H1 (cell line): ENCODE data around the gene GPRIN1. TPM values are rescaled to one million over a fixed set of nuclear protein-coding genes. Genes with fewer than 3 reads are reported as not detected.

Source experiments
- CTCF ChIA-PET: fragments of 300-600 bp; sonication (Branson Sonifier 250); formaldehyde crosslinking; loops from one replicate; lab custom pipeline; 2021; ENCODE audit not compliant: partially characterized antibody; lab: Charles Lee
- POLR2A ChIA-PET: fragments of 300-600 bp; sonication (Branson Sonifier 250); formaldehyde crosslinking; loops from one replicate; lab custom pipeline; 2021; ENCODE audit warnings: inconsistent platforms; ENCODE audit not compliant: partially characterized antibody; lab: Charles Lee
- DNase-seq, 2 experiments: peaks; one replicate each; pipeline versions ENCODE4 v3.0.0 to v3.0.0-alpha.2; 2010 to 2022; ENCODE audit warnings: low spot score in 2 of 2, low read depth in 1 of 2, mixed read lengths in 1 of 2
- FAIRE-seq: peaks from 2 replicates; lab custom pipeline; 2011; peaks lifted over from hg19 to GRCh38; lab: Jason Lieb, UNC
- H2AFZ ChIP-seq: 2 replicates; pipeline ENCODE4 v1.8.1; 2012; ENCODE audit warnings: low read length, inconsistent platforms
- H2AK5ac ChIP-seq: 2 replicates; pipeline ENCODE4 v1.6.1; 2013; ENCODE audit warnings: low read depth, low read length
- H2BK120ac ChIP-seq: replicated peaks from 2 replicates; pipeline ENCODE3; 2013; ENCODE audit warnings: low read depth, low read length, inconsistent platforms
- H2BK12ac ChIP-seq: 2 replicates; pipeline ENCODE4 v1.6.1; 2013; ENCODE audit warnings: low read depth, low read length
- H2BK15ac ChIP-seq: 2 replicates; pipeline ENCODE4 v1.6.1; 2013; ENCODE audit warnings: low read length
- H2BK20ac ChIP-seq: 2 replicates; pipeline ENCODE4 v1.6.1; 2013; ENCODE audit warnings: low read length
- H2BK5ac ChIP-seq: 2 replicates; pipeline ENCODE4 v1.6.1; 2013; ENCODE audit warnings: low read depth, low read length
- H3K14ac ChIP-seq: 2 replicates; pipeline ENCODE4 v1.6.1; 2013; ENCODE audit warnings: inconsistent platforms; ENCODE audit not compliant: insufficient read length
- H3K18ac ChIP-seq: 2 replicates; pipeline ENCODE4 v1.6.1; 2013; ENCODE audit warnings: low read length; ENCODE audit errors: extremely low read depth
- H3K23ac ChIP-seq: 2 replicates; pipeline ENCODE4 v1.6.1; 2013; ENCODE audit warnings: inconsistent platforms; ENCODE audit not compliant: insufficient read length
- H3K23me2 ChIP-seq: 2 replicates; pipeline ENCODE4 v1.6.1; 2013; ENCODE audit warnings: low read depth, low read length
- H3K27ac ChIP-seq: 2 replicates; pipeline ENCODE4 v1.6.1; 2011; ENCODE audit warnings: low read depth, low read length, inconsistent platforms
- H3K27me3 ChIP-seq, 4 experiments: replicated peaks in 1 of 4; 1 replicate in 1 of 4; 2 replicates in 3 of 4; pipeline versions ENCODE4 v1.6.1 to v1.8.1; 2011 to 2013; ENCODE audit warnings: low read length in 3 of 4, mild to moderate bottlenecking in 3 of 4, inconsistent platforms in 2 of 4, mixed read lengths in 2 of 4, moderate library complexity in 1 of 4; ENCODE audit not compliant: control insufficient read depth in 3 of 4, insufficient read depth in 3 of 4; ENCODE audit errors: extremely low read depth in 1 of 4
- H3K36me3 ChIP-seq, 4 experiments: 2 replicates each; pipeline versions ENCODE4 v1.6.1 to v1.8.1; 2011 to 2013; ENCODE audit warnings: mild to moderate bottlenecking in 4 of 4, low read length in 3 of 4, moderate library complexity in 2 of 4, control low read depth in 1 of 4, inconsistent platforms in 1 of 4; ENCODE audit not compliant: insufficient read depth in 4 of 4, control insufficient read depth in 2 of 4
- H3K4ac ChIP-seq: replicated peaks from 2 replicates; pipeline ENCODE3; 2013; ENCODE audit warnings: low read length, low read depth, mixed read lengths, inconsistent platforms; ENCODE audit not compliant: insufficient read length
- H3K4me1 ChIP-seq, 4 experiments: replicated peaks in 1 of 4; 1 replicate in 1 of 4; 2 replicates in 3 of 4; pipeline versions ENCODE4 v1.6.1 to v1.8.1; 2011 to 2013; ENCODE audit warnings: low read length in 3 of 4, inconsistent platforms in 2 of 4, mixed read lengths in 1 of 4; ENCODE audit not compliant: insufficient read depth in 4 of 4, control insufficient read depth in 3 of 4
- H3K4me2 ChIP-seq, 2 experiments: 2 replicates each; pipeline versions ENCODE4 v1.6.1 to v1.8.1; 2011 to 2013; ENCODE audit warnings: low read depth in 2 of 2, low read length in 2 of 2, control low read depth in 1 of 2, inconsistent platforms in 1 of 2, mild to moderate bottlenecking in 1 of 2; ENCODE audit not compliant: insufficient read depth in 1 of 2
- H3K4me3 ChIP-seq, 4 experiments: fragments of 200-600, 300-600 bp in 1 of 4; sonication (generic), shearing (Covaris generic), sonication (Bioruptor Twin) in 1 of 4; 2 replicates each; pipeline versions ENCODE4 v1.5.1 to v1.8.1; 2011 to 2016; ENCODE audit warnings: low read length in 4 of 4, low read depth in 3 of 4, control low read depth in 2 of 4, inconsistent platforms in 2 of 4, mild to moderate bottlenecking in 2 of 4, mixed read lengths in 1 of 4, moderate library complexity in 1 of 4; ENCODE audit not compliant: insufficient read depth in 2 of 4; ENCODE audit errors: extremely low read depth in 1 of 4
- H3K56ac ChIP-seq: replicated peaks from 2 replicates; pipeline ENCODE3; 2013; ENCODE audit warnings: low read depth, mild to moderate bottlenecking, mixed read lengths, low read length, inconsistent platforms; ENCODE audit not compliant: insufficient read length
- H3K79me1 ChIP-seq: 2 replicates; pipeline ENCODE4 v1.6.1; 2013; ENCODE audit warnings: low read depth, low read length, control low read depth
- H3K79me2 ChIP-seq, 2 experiments: 2 replicates each; pipeline versions ENCODE4 v1.6.1 to v1.8.1; 2012 to 2013; ENCODE audit warnings: low read length in 2 of 2, mild to moderate bottlenecking in 2 of 2, inconsistent platforms in 1 of 2; ENCODE audit not compliant: insufficient read depth in 2 of 2, control insufficient read depth in 1 of 2
- H3K9ac ChIP-seq, 4 experiments: replicated peaks in 1 of 4; 1 replicate in 1 of 4; 2 replicates in 3 of 4; pipeline versions ENCODE4 v1.6.1 to v1.8.1; 2011 to 2013; ENCODE audit warnings: low read depth in 3 of 4, low read length in 3 of 4, control low read depth in 2 of 4, mild to moderate bottlenecking in 2 of 4, moderate library complexity in 2 of 4, inconsistent platforms in 1 of 4; ENCODE audit errors: extremely low read depth in 1 of 4
- H3K9me3 ChIP-seq, 2 experiments: 2 replicates each; pipeline versions ENCODE4 v1.6.1 to v1.8.1; 2012 to 2013; ENCODE audit warnings: mild to moderate bottlenecking in 2 of 2, moderate library complexity in 2 of 2, control low read depth in 1 of 2, inconsistent platforms in 1 of 2, low read depth in 1 of 2, low read length in 1 of 2, mixed read lengths in 1 of 2; ENCODE audit not compliant: insufficient read depth in 2 of 2
- H4K20me1 ChIP-seq, 2 experiments: replicated peaks in 1 of 2; 2 replicates each; pipeline versions ENCODE3 to v1.8.1; 2011 to 2013; ENCODE audit warnings: inconsistent platforms in 2 of 2, low read length in 2 of 2, mild to moderate bottlenecking in 1 of 2; ENCODE audit not compliant: insufficient read depth in 2 of 2, control insufficient read depth in 1 of 2
- H4K5ac ChIP-seq: 2 replicates; pipeline ENCODE4 v1.6.1; 2013; ENCODE audit warnings: low read length, low read depth, mixed read lengths, inconsistent platforms; ENCODE audit not compliant: insufficient read length
- H4K8ac ChIP-seq: 2 replicates; pipeline ENCODE4 v1.8.0; 2013; ENCODE audit warnings: mild to moderate bottlenecking, moderate library complexity, low read length, inconsistent platforms; ENCODE audit not compliant: insufficient read depth; ENCODE audit errors: extremely low read depth
- H4K91ac ChIP-seq: replicated peaks from 2 replicates; pipeline ENCODE3; 2013; ENCODE audit warnings: low read length, mixed read lengths, inconsistent platforms; ENCODE audit not compliant: insufficient read length
- CHD2 ChIP-seq: IDR thresholded peaks from 2 replicates; pipeline ENCODE4 v1.6.1; 2012; ENCODE audit warnings: low read length, improper control_type of control experiment
- GABPA ChIP-seq: IDR thresholded peaks from 2 replicates; pipeline ENCODE4 v1.6.1; 2011; ENCODE audit warnings: mild to moderate bottlenecking, low read length, moderate library complexity, borderline replicate concordance; ENCODE audit not compliant: insufficient read depth
- RAD21 ChIP-seq, 2 experiments: IDR thresholded peaks in 1 of 2; conservative IDR thresholded peaks in 1 of 2; 2 replicates each; pipeline ENCODE4 v1.6.1; 2011; ENCODE audit warnings: low read depth in 2 of 2, low read length in 2 of 2, improper control_type of control experiment in 1 of 2, inconsistent platforms in 1 of 2, mild to moderate bottlenecking in 1 of 2, moderate library complexity in 1 of 2
- SUZ12 ChIP-seq: fragments of 200-600 bp; sonication (generic); IDR thresholded peaks from 2 replicates; pipeline ENCODE4 v1.6.1; 2012; ENCODE audit warnings: mild to moderate bottlenecking, inconsistent platforms, low read length, moderate library complexity, mixed read lengths
- WGBS, 2 experiments: shearing (Covaris generic) in 1 of 2; methylation state at CpG; one replicate each; pipeline versions ENCODE4 v1.1.6 to v1.1.7; 2013 to 2015; ENCODE audit warnings: low lambda C conversion rate in 2 of 2, mixed read lengths in 2 of 2, inconsistent platforms in 1 of 2, low coverage in 1 of 2, missing lambda C conversion rate in 1 of 2; ENCODE audit not compliant: insufficient replicate concordance in 2 of 2, insufficient coverage in 1 of 2, insufficient read length in 1 of 2; ENCODE audit errors: extremely low coverage in 1 of 2, missing lambda C conversion rate in 1 of 2; 5-methylcytosine and 5-hydroxymethylcytosine counted together
- polyA plus RNA-seq, 7 experiments: library from polyadenylated mRNA; depleted of rRNA in 3 of 7; stranded (reverse) in 5 of 7; unstranded in 2 of 7; fragments of >200 nt in 5 of 7; fragments of 200-250 nt in 2 of 7; gene quantifications; 1 replicate in 5 of 7; 2 replicates in 1 of 7; 4 replicates in 1 of 7; pipeline versions ENCODE4 v1.2.1 to v1.2.3, GENCODE V29; 2011 to 2013; ENCODE audit warnings: missing spikeins in 2 of 7, mixed read lengths in 2 of 7
- total RNA-seq: library from RNA; stranded (reverse); fragmentation: NEBNext Ultra II Directional; extraction: Animal tissue kit (Norgen Biotek cat#: 25700); gene quantifications from 2 replicates; pipeline ENCODE4 v1.2.1, GENCODE V29; 2021
- TF ChIP-seq, protein P1 (sequence below), 3 experiments: IDR thresholded peaks; 1 replicate in 2 of 3; 2 replicates in 1 of 3; pipeline versions ENCODE4 v1.5.1 to v1.6.1; 2011; ENCODE audit warnings: low read length in 3 of 3, mild to moderate bottlenecking in 3 of 3, inconsistent platforms in 2 of 3, low read depth in 1 of 3, moderate library complexity in 1 of 3; ENCODE audit not compliant: insufficient read depth in 1 of 3; ENCODE audit errors: control extremely low read depth in 1 of 3
- TF ChIP-seq, protein P2 (sequence below): IDR thresholded peaks from 2 replicates; pipeline ENCODE4 v1.6.1; 2012; ENCODE audit warnings: inconsistent platforms

GPRIN1 gene
- total and polyA plus RNA-seq, 2 of the 8 experiments (the other 6 are each of a cell fraction or from before 2014, with no cell fraction given): 3.3 to 12.0 TPM

DNA sequence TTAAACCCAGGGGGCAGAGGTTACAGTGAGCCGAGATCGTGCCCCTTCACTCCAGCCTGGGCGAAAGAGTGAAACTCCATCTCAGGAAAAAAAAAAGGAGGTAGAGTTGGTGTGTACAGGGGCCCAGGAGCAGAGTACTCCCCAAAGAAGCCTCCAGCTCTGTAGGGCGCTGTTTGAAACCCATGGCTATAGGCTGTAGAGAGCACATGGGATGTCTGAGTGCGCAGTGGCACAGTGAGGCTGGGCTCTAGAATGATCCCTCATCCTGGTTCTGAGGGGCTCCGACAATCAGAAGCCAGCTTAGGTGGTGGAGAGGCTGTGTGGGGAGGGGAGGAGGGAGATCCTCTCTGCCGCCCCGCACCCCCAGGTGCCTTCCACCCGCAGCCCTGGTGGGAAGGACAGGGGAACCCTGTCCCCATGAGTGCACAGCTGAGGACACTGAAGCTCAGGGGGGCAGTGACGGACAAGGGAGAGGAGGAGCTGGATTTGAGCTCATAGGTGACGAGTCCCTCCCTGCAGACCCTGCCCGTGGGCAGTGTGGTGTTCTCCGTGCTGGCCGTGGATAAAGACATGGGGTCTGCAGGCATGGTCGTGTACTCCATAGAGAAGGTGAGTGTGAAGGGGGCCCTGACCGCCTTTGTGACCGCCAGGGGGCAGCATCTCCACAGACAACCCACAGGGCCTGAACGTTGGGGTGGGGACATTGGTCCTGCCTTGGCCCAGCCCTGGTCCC is 36.2 kb downstream of the GPRIN1 start:
- POLR2A ChIA-PET: interaction anchor here (1.0 to 1.4 kb wide), 2 partner anchors 36 to 38 kb away, joined by 3 to 4 read pairs; partner anchors contain the start of gene RNF44
- DNase-seq: peak in 1 of 2 experiments; percentile 96

More for the DNA sequence above, 36.2 kb downstream of the GPRIN1 start:
- FAIRE-seq: no peak
- peaks cover 0 to 2% (median 0%) of the 10 kb centered on the region in 4 experiments; a peak in 1 of 7 replicates for H3K27me3 ChIP-seq
- H3K79me1 ChIP-seq: no peaks in the 10 kb centered on the region
- H2BK20ac ChIP-seq: peak overlapping the region; percentile 48; the same call in 1 of the 2 replicates
- H3K27ac ChIP-seq: no peak overlapping the region
- TF ChIP-seq, protein P1, sequence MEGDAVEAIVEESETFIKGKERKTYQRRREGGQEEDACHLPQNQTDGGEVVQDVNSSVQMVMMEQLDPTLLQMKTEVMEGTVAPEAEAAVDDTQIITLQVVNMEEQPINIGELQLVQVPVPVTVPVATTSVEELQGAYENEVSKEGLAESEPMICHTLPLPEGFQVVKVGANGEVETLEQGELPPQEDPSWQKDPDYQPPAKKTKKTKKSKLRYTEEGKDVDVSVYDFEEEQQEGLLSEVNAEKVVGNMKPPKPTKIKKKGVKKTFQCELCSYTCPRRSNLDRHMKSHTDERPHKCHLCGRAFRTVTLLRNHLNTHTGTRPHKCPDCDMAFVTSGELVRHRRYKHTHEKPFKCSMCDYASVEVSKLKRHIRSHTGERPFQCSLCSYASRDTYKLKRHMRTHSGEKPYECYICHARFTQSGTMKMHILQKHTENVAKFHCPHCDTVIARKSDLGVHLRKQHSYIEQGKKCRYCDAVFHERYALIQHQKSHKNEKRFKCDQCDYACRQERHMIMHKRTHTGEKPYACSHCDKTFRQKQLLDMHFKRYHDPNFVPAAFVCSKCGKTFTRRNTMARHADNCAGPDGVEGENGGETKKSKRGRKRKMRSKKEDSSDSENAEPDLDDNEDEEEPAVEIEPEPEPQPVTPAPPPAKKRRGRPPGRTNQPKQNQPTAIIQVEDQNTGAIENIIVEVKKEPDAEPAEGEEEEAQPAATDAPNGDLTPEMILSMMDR (IDR thresholded peaks at IDR 0.05; ENCODE audit: control extremely low read depth in 1 of 3, insufficient read depth in 1 of 3, low read depth in 1 of 3, low read length in 3 of 3): peak in 2 of 3 experiments; percentile 88 to 90; a peak in 3 of 4 replicates
- TF ChIP-seq, protein P2, sequence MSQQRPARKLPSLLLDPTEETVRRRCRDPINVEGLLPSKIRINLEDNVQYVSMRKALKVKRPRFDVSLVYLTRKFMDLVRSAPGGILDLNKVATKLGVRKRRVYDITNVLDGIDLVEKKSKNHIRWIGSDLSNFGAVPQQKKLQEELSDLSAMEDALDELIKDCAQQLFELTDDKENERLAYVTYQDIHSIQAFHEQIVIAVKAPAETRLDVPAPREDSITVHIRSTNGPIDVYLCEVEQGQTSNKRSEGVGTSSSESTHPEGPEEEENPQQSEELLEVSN: peak; percentile 18; the same call in 1 of the 2 replicates
- TF ChIP-seq CHD2 (no peak), RAD21 (IDR thresholded peaks at IDR 0.05 in 1 of 2, conservative IDR thresholded peaks at IDR 0.05 in 1 of 2; ENCODE audit: low read depth in 2 of 2, low read length in 2 of 2) (peak; percentile 85), SUZ12 (no peak), GABPA (peak; percentile 45; the same call in 1 of the 2 replicates)
- no peak overlapping the region for H3K4me3 ChIP-seq
- H3K56ac ChIP-seq: no peak overlapping the region
- peaks cover 0 to 2% (median under 1%) of the 10 kb centered on the region in 4 experiments; a peak in 2 of 7 replicates for H3K4me1 ChIP-seq
- no peaks in the 10 kb centered on the region for H3K79me2 ChIP-seq
- peak overlapping the region; percentile 94; the same call in 1 of the 2 replicates for H2BK12ac ChIP-seq
- no peak overlapping the region for H2BK120ac ChIP-seq
- H4K8ac ChIP-seq: no peak overlapping the region; the same call in 1 of the 2 replicates
- peak overlapping the region; percentile 100 for H2BK15ac ChIP-seq
- H4K5ac ChIP-seq: peak overlapping the region; percentile 19
- H4K20me1 ChIP-seq: no peaks in the 10 kb centered on the region
- peak overlapping the region; percentile 67 for H2AFZ ChIP-seq
- no peak overlapping the region for H3K4ac ChIP-seq
- no peaks in the 10 kb centered on the region for H3K23me2 ChIP-seq
- no peaks in the 10 kb centered on the region for H3K36me3 ChIP-seq
- peak overlapping the region; percentile 84 for H4K91ac ChIP-seq
- H3K9ac ChIP-seq: no peak overlapping the region
- H2BK5ac ChIP-seq: no peak overlapping the region
- no peak overlapping the region for H3K23ac ChIP-seq
- H3K14ac ChIP-seq: no peak overlapping the region
- 48% methylated on average over 17 of the region's 18 CpGs; no CpG with 5 or more reads in 1 of the 2 experiments for WGBS, 2 experiments
- CTCF ChIA-PET: interaction anchor here (0.6 to 3.5 kb wide), 32 partner anchors 10 to 1065 kb away, joined by 3 to 18 read pairs (median 4); partner anchors contain the start of genes CDHR2, EIF4E1B and SNCB
- H3K9me3 ChIP-seq: no peaks in the 10 kb centered on the region
- peak overlapping the region; percentile 78 for H3K18ac ChIP-seq
- no peak overlapping the region for H2AK5ac ChIP-seq
- H3K4me2 ChIP-seq: no peak overlapping the region
